ENCODE data around the gene CACNB2. TPM values are rescaled to one million over a fixed set of nuclear protein-coding genes. Genes with fewer than 3 reads are reported as not detected.
A peak's percentile ranks its signal among the peaks of the same experiment; 100 is the strongest.

CACNB2 gene
- total and polyA plus RNA-seq, 4 donors: 0.38 to 3.1 (median 0.83) TPM

DNA sequence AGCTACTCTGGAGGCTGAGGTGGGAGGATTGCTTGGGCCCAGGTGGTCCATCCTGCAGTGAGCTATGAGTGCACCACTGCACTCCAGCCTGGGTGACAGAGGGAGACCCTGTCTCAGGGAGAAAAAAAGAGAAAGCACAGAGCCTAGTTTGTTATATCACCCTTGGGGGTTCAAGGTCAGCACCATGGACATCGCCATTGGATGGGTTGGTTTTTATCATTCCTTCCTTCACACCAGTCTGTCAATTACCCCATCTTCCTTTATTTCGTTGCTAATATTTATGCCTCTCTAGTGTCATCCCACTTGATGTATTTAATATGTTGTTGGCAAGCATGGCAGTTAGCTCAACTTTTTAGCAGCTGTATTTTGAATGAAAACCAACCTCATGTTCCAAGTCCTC is 328.9 kb downstream of the CACNB2 start:
- TF ChIP-seq FOXA1 (IDR thresholded peaks at IDR 0.05) (no peak), EGR1 (IDR thresholded peaks at IDR 0.05; ENCODE audit: low read depth in 2 of 2) (no peak), RAD21 (IDR thresholded peaks at IDR 0.05) (no peak), TAF1 (conservative IDR thresholded peaks at IDR 0.05) (no peak), YY1 (IDR thresholded peaks at IDR 0.05) (no peak), RXRA (IDR thresholded peaks at IDR 0.05) (no peak), SP1 (IDR thresholded peaks at IDR 0.05) (no peak), NR2F2 (IDR thresholded peaks at IDR 0.05) (no peak), FOXA2 (IDR thresholded peaks at IDR 0.05) (no peak), JUND (IDR thresholded peaks at IDR 0.05) (no peak), HNF4A (conservative IDR thresholded peaks at IDR 0.05) (no peak)
- TF ChIP-seq, protein P1, sequence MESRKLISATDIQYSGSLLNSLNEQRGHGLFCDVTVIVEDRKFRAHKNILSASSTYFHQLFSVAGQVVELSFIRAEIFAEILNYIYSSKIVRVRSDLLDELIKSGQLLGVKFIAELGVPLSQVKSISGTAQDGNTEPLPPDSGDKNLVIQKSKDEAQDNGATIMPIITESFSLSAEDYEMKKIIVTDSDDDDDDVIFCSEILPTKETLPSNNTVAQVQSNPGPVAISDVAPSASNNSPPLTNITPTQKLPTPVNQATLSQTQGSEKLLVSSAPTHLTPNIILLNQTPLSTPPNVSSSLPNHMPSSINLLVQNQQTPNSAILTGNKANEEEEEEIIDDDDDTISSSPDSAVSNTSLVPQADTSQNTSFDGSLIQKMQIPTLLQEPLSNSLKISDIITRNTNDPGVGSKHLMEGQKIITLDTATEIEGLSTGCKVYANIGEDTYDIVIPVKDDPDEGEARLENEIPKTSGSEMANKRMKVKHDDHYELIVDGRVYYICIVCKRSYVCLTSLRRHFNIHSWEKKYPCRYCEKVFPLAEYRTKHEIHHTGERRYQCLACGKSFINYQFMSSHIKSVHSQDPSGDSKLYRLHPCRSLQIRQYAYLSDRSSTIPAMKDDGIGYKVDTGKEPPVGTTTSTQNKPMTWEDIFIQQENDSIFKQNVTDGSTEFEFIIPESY (IDR thresholded peaks at IDR 0.05): no peak
- TF ChIP-seq, protein P2, sequence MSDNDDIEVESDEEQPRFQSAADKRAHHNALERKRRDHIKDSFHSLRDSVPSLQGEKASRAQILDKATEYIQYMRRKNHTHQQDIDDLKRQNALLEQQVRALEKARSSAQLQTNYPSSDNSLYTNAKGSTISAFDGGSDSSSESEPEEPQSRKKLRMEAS (IDR thresholded peaks at IDR 0.05): no peak
- TF ChIP-seq, protein P3, sequence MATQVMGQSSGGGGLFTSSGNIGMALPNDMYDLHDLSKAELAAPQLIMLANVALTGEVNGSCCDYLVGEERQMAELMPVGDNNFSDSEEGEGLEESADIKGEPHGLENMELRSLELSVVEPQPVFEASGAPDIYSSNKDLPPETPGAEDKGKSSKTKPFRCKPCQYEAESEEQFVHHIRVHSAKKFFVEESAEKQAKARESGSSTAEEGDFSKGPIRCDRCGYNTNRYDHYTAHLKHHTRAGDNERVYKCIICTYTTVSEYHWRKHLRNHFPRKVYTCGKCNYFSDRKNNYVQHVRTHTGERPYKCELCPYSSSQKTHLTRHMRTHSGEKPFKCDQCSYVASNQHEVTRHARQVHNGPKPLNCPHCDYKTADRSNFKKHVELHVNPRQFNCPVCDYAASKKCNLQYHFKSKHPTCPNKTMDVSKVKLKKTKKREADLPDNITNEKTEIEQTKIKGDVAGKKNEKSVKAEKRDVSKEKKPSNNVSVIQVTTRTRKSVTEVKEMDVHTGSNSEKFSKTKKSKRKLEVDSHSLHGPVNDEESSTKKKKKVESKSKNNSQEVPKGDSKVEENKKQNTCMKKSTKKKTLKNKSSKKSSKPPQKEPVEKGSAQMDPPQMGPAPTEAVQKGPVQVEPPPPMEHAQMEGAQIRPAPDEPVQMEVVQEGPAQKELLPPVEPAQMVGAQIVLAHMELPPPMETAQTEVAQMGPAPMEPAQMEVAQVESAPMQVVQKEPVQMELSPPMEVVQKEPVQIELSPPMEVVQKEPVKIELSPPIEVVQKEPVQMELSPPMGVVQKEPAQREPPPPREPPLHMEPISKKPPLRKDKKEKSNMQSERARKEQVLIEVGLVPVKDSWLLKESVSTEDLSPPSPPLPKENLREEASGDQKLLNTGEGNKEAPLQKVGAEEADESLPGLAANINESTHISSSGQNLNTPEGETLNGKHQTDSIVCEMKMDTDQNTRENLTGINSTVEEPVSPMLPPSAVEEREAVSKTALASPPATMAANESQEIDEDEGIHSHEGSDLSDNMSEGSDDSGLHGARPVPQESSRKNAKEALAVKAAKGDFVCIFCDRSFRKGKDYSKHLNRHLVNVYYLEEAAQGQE (IDR thresholded peaks at IDR 0.05): no peak
- TF ChIP-seq, protein P4, sequence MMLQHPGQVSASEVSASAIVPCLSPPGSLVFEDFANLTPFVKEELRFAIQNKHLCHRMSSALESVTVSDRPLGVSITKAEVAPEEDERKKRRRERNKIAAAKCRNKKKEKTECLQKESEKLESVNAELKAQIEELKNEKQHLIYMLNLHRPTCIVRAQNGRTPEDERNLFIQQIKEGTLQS (IDR thresholded peaks at IDR 0.05): no peak
- H3K4me1 ChIP-seq (ENCODE audit: control insufficient read depth in 4 of 4, insufficient read depth in 4 of 4, low read length in 3 of 4): peaks cover 0 to 4% (median 0%) of the 10 kb centered on the region in 4 donors
- WGBS: 90% methylated on average over 2 of the region's 2 CpGs

DNA sequence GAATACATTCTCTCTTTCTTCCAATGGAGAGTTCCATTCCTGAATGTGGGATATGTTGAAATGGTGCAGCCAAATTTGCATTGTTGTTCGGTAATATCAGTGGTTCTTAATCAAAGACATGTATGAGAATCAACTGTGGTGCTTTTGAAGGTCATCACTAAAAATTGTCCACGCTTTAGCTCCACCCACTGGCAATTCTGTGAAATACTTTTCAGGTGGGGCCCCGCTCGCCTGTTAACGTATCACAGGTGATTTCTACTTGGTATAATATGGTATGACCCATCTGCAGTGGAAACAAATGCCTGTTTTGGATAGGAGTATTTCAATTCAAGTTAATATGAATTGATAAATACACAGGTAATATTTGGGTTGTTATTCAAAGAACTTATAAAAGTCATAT is 332.8 kb downstream of the CACNB2 start:
- Histone ChIP-seq H3K4me1 (ENCODE audit: control insufficient read depth in 4 of 4, insufficient read depth in 4 of 4, low read length in 3 of 4) (peaks cover 0 to 4% (median 0%) of the 10 kb centered on the region in 4 donors), H3K36me3 (ENCODE audit: control insufficient read depth in 4 of 4, insufficient read depth in 3 of 4, low read depth in 1 of 4, low read length in 3 of 4) (no peaks in the 10 kb centered on the region), H3K9ac (ENCODE audit: low read depth in 1 of 2, low read length in 2 of 2) (no peak overlapping the region), H3K27me3 (ENCODE audit: control insufficient read depth in 4 of 4, insufficient read depth in 4 of 4, low read length in 3 of 4) (no peaks in the 10 kb centered on the region), H3K27ac (ENCODE audit: low read depth in 1 of 2, low read length in 2 of 2) (no peak overlapping the region), H3K4me3 (ENCODE audit: low read depth in 1 of 3, low read length in 3 of 3) (no peak overlapping the region), H3K9me3 (ENCODE audit: control insufficient read depth in 4 of 4, low read length in 3 of 4) (no peaks in the 10 kb centered on the region)
- TF ChIP-seq HNF4G (IDR thresholded peaks at IDR 0.05) (no peak), RAD21 (IDR thresholded peaks at IDR 0.05) (peak; percentile 52 to 64)
- TF ChIP-seq, protein P4 (IDR thresholded peaks at IDR 0.05): no peak
- DNase-seq (ENCODE audit: low spot score): no peak
- WGBS: 68% methylated on average over 5 of the region's 5 CpGs

More for the DNA sequence above, 328.9 kb downstream of the CACNB2 start:
- no peaks in the 10 kb centered on the region for H3K27me3 ChIP-seq (ENCODE audit: control insufficient read depth in 4 of 4, insufficient read depth in 4 of 4, low read length in 3 of 4)
- no peak for DNase-seq (ENCODE audit: low spot score)
- no peaks in the 10 kb centered on the region for H3K9me3 ChIP-seq (ENCODE audit: control insufficient read depth in 4 of 4, low read length in 3 of 4)
- no peak overlapping the region for H3K27ac ChIP-seq (ENCODE audit: low read depth in 1 of 2, low read length in 2 of 2)
- no peak overlapping the region for H3K9ac ChIP-seq (ENCODE audit: low read depth in 1 of 2, low read length in 2 of 2)
- no peaks in the 10 kb centered on the region for H3K36me3 ChIP-seq (ENCODE audit: control insufficient read depth in 4 of 4, insufficient read depth in 3 of 4, low read depth in 1 of 4, low read length in 3 of 4)
- H3K4me3 ChIP-seq (ENCODE audit: low read depth in 1 of 3, low read length in 3 of 3): no peak overlapping the region

All from liver (tissue), 9 donors.